ENCODE results near the gene NEMP2. TPM values are rescaled to one million over a fixed set of nuclear protein-coding genes. Genes with fewer than 3 reads are reported as not detected.

NEMP2 gene
- total RNA-seq (2012; rRNA removed) (1.3 and 2.2 TPM in 2 replicates), polyA plus RNA-seq (2012; rRNA removed) (0.83 and 1.1 TPM in 2 replicates), Bru-seq, nascent RNA (percentile 42 among the genes with signal in this experiment), BruChase-seq, experiment 1, labeled RNA remaining after a 6-hour chase (percentile 43 among the genes with signal in this experiment), BruChase-seq, experiment 2, labeled RNA remaining after a 2-hour chase (percentile 46 among the genes with signal in this experiment)
- 0.24 and 0.45 TPM in 2 replicates for polyA plus RNA-seq (2012; cell fraction: cytosol; rRNA removed)
- 0.12 and 0.85 TPM in 2 replicates for polyA plus RNA-seq (2012; cell fraction: nucleus; rRNA removed; ENCODE audit: low replicate concordance)
- long read RNA-seq, full-length matches to known transcripts: 2 of 4 reads
- long read RNA-seq, partial matches to known transcripts: 0 of 4 reads
- long read RNA-seq, other reads (novel, unspliced or antisense): 2 of 4 reads

- Histone ChIP-seq H2BK15ac (ENCODE audit: low read depth, low read length) (peak within 1 kb of the TSS; percentile 72), H3K18ac (ENCODE audit: low read depth, low read length) (peak within 1 kb of the TSS; percentile 83), H3K4ac (ENCODE audit: low read depth, low read length) (peak within 1 kb of the TSS; percentile 95), H3K56ac (ENCODE audit: extremely low read depth, insufficient read depth, low read length) (peak within 1 kb of the TSS; percentile 96), H3K9ac (ENCODE audit: low read depth, low read length) (peak within 1 kb of the TSS; percentile 85), H2BK5ac (ENCODE audit: low read depth, low read length, poor library complexity, severe bottlenecking) (peak within 1 kb of the TSS; percentile 77), H4K8ac (ENCODE audit: low read depth in 2 of 2, low read length in 2 of 2) (peak within 1 kb of the TSS; percentile 94 to 100), H2BK20ac (ENCODE audit: low read depth, low read length) (peak within 1 kb of the TSS; percentile 75), H2AFZ (replicated peaks; ENCODE audit: low read length, poor library complexity) (peak within 1 kb of the TSS; percentile 98), H3K4me3 (ENCODE audit: insufficient read depth, low read depth, low read length) (peak within 1 kb of the TSS; percentile 80), H3K4me1 (ENCODE audit: control insufficient read depth, insufficient read depth, low read length) (peaks cover 15% of the 10 kb centered on the region), H3K9me1 (ENCODE audit: insufficient read depth, low read length) (peaks cover 13% of the 10 kb centered on the region), H4K20me1 (ENCODE audit: insufficient read depth, low read length) (no peaks in the 10 kb centered on the region), H2BK120ac (ENCODE audit: low read depth, low read length) (peak within 1 kb of the TSS; percentile 94), H3K4me2 (ENCODE audit: low read depth, low read length) (peak within 1 kb of the TSS; percentile 92), H3K14ac (replicated peaks; ENCODE audit: low read depth, low read length) (peak within 1 kb of the TSS; percentile 98), H4K5ac (ENCODE audit: low read depth, low read length) (peak within 1 kb of the TSS; percentile 92), H2AK9ac (replicated peaks; ENCODE audit: low read depth, low read length, poor library complexity) (peak within 1 kb of the TSS; percentile 86), H4K91ac (ENCODE audit: insufficient read depth, low read depth, low read length) (peak within 1 kb of the TSS; percentile 93), H3K9me3 (ENCODE audit: control insufficient read depth, insufficient read depth, low read length) (no peaks in the 10 kb centered on the region), H2AK5ac (ENCODE audit: low read depth, low read length) (peak within 1 kb of the TSS; percentile 83), H3K36me3 (ENCODE audit: control insufficient read depth, insufficient read depth, low read length) (no peaks in the 10 kb centered on the region), H3K79me1 (ENCODE audit: low read depth in 1 of 2, low read length in 2 of 2) (peaks cover 11 to 15% of the 10 kb centered on the region in 2 experiments), H3K27me3 (ENCODE audit: control insufficient read depth, insufficient read depth, low read length) (no peaks in the 10 kb centered on the region), H3K27ac (ENCODE audit: insufficient read depth, low read length) (peak within 1 kb of the TSS; percentile 76), H3K23ac (ENCODE audit: low read depth, low read length) (peak within 1 kb of the TSS; percentile 100)
- no TSS peak for BruUV-seq (replicated peaks)
- ChIA-PET CTCF (no interaction called here), POLR2A (ENCODE audit: unreplicated experiment) (no interaction called here)
- dilution Hi-C loops (cut with HindIII; ENCODE audit: low sequenced_read_pairs, unreplicated experiment): no loop called here
- in situ Hi-C loops (cut with MboI; ENCODE audit: low sequenced_read_pairs): no loop called here
- DNase-seq (peak; percentile 16), ATAC-seq (ENCODE audit: low read depth) (peak; percentile 90)
- WGBS, 2 experiments (ENCODE audit: extremely low coverage in 2 of 2, insufficient read length in 1 of 2): 0% methylated on average over 14 of the region's 92 CpGs; no CpG with 5 or more reads in 1 of the 2 experiments
- intact Hi-C loops (cut with micrococcal nuclease): loop anchor here (1.0 to 2.0 kb wide), 3 partner anchors 11 to 114 kb away; partner anchors contain the start of gene NAB1
- TF ChIP-seq CHD1 (IDR thresholded peaks at IDR 0.05; ENCODE audit: low read depth, low read length): no peak
- no peak; the same call in 1 of the 2 replicates for TF ChIP-seq MAZ (IDR thresholded peaks at IDR 0.05; ENCODE audit: borderline replicate concordance, low read depth, low read length)
- peak; percentile 38 for TF ChIP-seq RCOR1 (IDR thresholded peaks at IDR 0.05; ENCODE audit: insufficient replicate concordance, low read length)
- TF ChIP-seq MXI1 (IDR thresholded peaks at IDR 0.05; ENCODE audit: borderline replicate concordance, low read depth, low read length): no peak
- no peak for TF ChIP-seq CEBPB (IDR thresholded peaks at IDR 0.05; ENCODE audit: low read depth, low read length)
- no peak for TF ChIP-seq POLR2A (IDR thresholded peaks at IDR 0.05; ENCODE audit: low read depth, low read length)
- TF ChIP-seq MAFK (IDR thresholded peaks at IDR 0.05; ENCODE audit: low read depth, low read length): no peak
- TF ChIP-seq SMC3 (IDR thresholded peaks at IDR 0.05; ENCODE audit: low read depth, low read length): no peak
- no peak for TF ChIP-seq USF2 (IDR thresholded peaks at IDR 0.05; ENCODE audit: low read depth, low read length)
- TF ChIP-seq NFE2L2 (IDR thresholded peaks at IDR 0.05; ENCODE audit: low read depth, low read length): no peak
- peak; percentile 40; the same call in 1 of the 2 replicates for TF ChIP-seq BHLHE40 (IDR thresholded peaks at IDR 0.05; ENCODE audit: low read depth, low read length)
- TF ChIP-seq FOS (IDR thresholded peaks at IDR 0.05; ENCODE audit: low read depth, low read length): no peak
- TF ChIP-seq ELK1 (IDR thresholded peaks at IDR 0.05; ENCODE audit: borderline replicate concordance, low read depth, low read length): no peak
These were observed at the start of gene NEMP2 for GRCh38 chr2:190534310-190535120. TSS of gene NEMP2 (minus strand) at chr2:190534722. CDS start at chr2:190534655, 67 bp downstream.
